Left renal pelvis (tissue), 4 donors: Measurements from ENCODE around the gene UBE3D. TPM values are rescaled to one million over a fixed set of nuclear protein-coding genes. Genes with fewer than 3 reads are reported as not detected.
"Not testable (repeated sequence)": the region's sequence is repeated elsewhere in the genome, so short reads cannot be mapped to it uniquely, and the experiment has no call there.

Experiments used
- DNase-seq, 4 donors: peaks; one replicate each; pipeline ENCODE4 v3.0.0-alpha.2; 2013; ENCODE audit warnings: low read depth in 4 of 4, low spot score in 3 of 4
- polyA plus RNA-seq, 4 donors: library from polyadenylated mRNA; unstranded; fragments of 120-200 nt; gene quantifications; one replicate each; pipeline ENCODE4 v1.2.1, GENCODE V29; 2013; ENCODE audit not compliant: insufficient read length in 4 of 4

Gene UBE3D
- polyA plus RNA-seq, 4 donors, result 4.5 to 10.2 (median 8.4) TPM

- DNase-seq, result peak in 1 of 4 donors; percentile 34
Observed at GRCh38 chr6:83055366-83055964, 10.2 kb downstream of the UBE3D start.

- no peak for DNase-seq
Observed at GRCh38 chr6:83053678-83054077, 12.0 kb downstream of the UBE3D start.

- no peak for DNase-seq
Observed at GRCh38 chr6:83051377-83052172, 14.1 kb downstream of the UBE3D start.

GRCh38 chr6:83047065-83047754, 18.4 kb downstream of the UBE3D start:
- DNase-seq, result no peak

- DNase-seq, result no peak
Observed at GRCh38 chr6:83044091-83044768, 21.4 kb downstream of the UBE3D start.

GRCh38 chr6:83042467-83043053, 23.1 kb downstream of the UBE3D start:
- no peak for DNase-seq

GRCh38 chr6:83038246-83038645, 27.4 kb downstream of the UBE3D start:
- no peak for DNase-seq

- no peak for DNase-seq
Observed at GRCh38 chr6:83031689-83032088, 34.0 kb downstream of the UBE3D start.

GRCh38 chr6:83019741-83020140, 45.9 kb downstream of the UBE3D start:
- no peak for DNase-seq

- DNase-seq, result not testable (repeated sequence)
Observed at GRCh38 chr6:83011131-83011530, 54.5 kb downstream of the UBE3D start.

- no peak for DNase-seq
Observed at GRCh38 chr6:83008626-83009025, 57.0 kb downstream of the UBE3D start.

GRCh38 chr6:83006270-83006905, 59.3 kb downstream of the UBE3D start:
- DNase-seq, result no peak

GRCh38 chr6:82996156-82996555, 69.5 kb downstream of the UBE3D start:
- no peak for DNase-seq

- DNase-seq, result no peak
Observed at GRCh38 chr6:82995066-82995465, 70.6 kb downstream of the UBE3D start.

GRCh38 chr6:82989736-82990290, 75.8 kb downstream of the UBE3D start:
- no peak for DNase-seq

GRCh38 chr6:82988930-82989351, 76.7 kb downstream of the UBE3D start:
- peak in 1 of 4 donors; percentile 5 for DNase-seq

- no peak for DNase-seq
Observed at GRCh38 chr6:82987951-82988350, 77.7 kb downstream of the UBE3D start.

GRCh38 chr6:82987416-82987815, 78.2 kb downstream of the UBE3D start:
- DNase-seq, result no peak

GRCh38 chr6:82984720-82985119, 80.9 kb downstream of the UBE3D start:
- DNase-seq, result no peak

- DNase-seq, result no peak
Observed at GRCh38 chr6:82980086-82980485, 85.6 kb downstream of the UBE3D start.
